HepG2 (cell line): Measurements from ENCODE around the gene PADI6. TPM values are rescaled to one million over a fixed set of nuclear protein-coding genes. Genes with fewer than 3 reads are reported as not detected.

Experiments
- ETV5 ChIP-seq: IDR thresholded peaks from 2 replicates; pipeline ENCODE4 v1.6.1; 2018; ENCODE audit warnings: missing biosample characterization, missing genetic modification reagents, inconsistent platforms, borderline replicate concordance
- FOXK2 ChIP-seq: fragments of 450-650 bp; IDR thresholded peaks from 2 replicates; pipeline ENCODE4 v1.6.1; 2016
- HDAC2 ChIP-seq: sonication (generic); formaldehyde crosslinking; IDR thresholded peaks from 2 replicates; pipeline ENCODE4 v1.4.0; 2020; ENCODE audit warnings: missing genetic modification reagents
- HNF4A ChIP-seq: sonication (generic); formaldehyde crosslinking; IDR thresholded peaks from 2 replicates; pipeline ENCODE4 v1.4.0; 2020; ENCODE audit warnings: missing genetic modification reagents
- MEIS1 ChIP-seq: sonication (generic); formaldehyde crosslinking; IDR thresholded peaks from 2 replicates; pipeline ENCODE4 v1.9.0; 2021; ENCODE audit warnings: mild to moderate bottlenecking, missing genetic modification reagents, moderate library complexity, borderline replicate concordance
- MTF1 ChIP-seq: sonication (generic); formaldehyde crosslinking; IDR thresholded peaks from 2 replicates; pipeline ENCODE4 v1.5.0; 2020; ENCODE audit warnings: missing genetic modification reagents
- RXRA ChIP-seq: sonication (generic); formaldehyde crosslinking; IDR thresholded peaks from 2 replicates; pipeline ENCODE4 v1.5.1; 2020; ENCODE audit warnings: missing genetic modification reagents
- SAP130 ChIP-seq: IDR thresholded peaks from 2 replicates; pipeline ENCODE4 v1.6.1; 2016; ENCODE audit warnings: low read depth
- SNAPC2 ChIP-seq: sonication (generic); formaldehyde crosslinking; IDR thresholded peaks from 2 replicates; pipeline ENCODE4 v1.8.1; 2022; ENCODE audit warnings: mild to moderate bottlenecking, missing genetic modification reagents
- SNRNP70 ChIP-seq: fragments of 200-400 bp; formaldehyde crosslinking; IDR thresholded peaks from 2 replicates; pipeline ENCODE4 v1.6.1; 2017; ENCODE audit warnings: mild to moderate bottlenecking, low read depth, low read length, moderate library complexity
- TBX2 ChIP-seq: sonication (generic); formaldehyde crosslinking; IDR thresholded peaks from 2 replicates; pipeline ENCODE4 v1.5.0; 2020; ENCODE audit warnings: missing genetic modification reagents, mild to moderate bottlenecking, borderline replicate concordance
- ZFP41 ChIP-seq: sonication (generic); formaldehyde crosslinking; IDR thresholded peaks from 2 replicates; pipeline ENCODE4 v1.4.0; 2020; ENCODE audit warnings: mild to moderate bottlenecking, missing genetic modification reagents, borderline replicate concordance
- ZFP90 ChIP-seq: sonication (generic); formaldehyde crosslinking; IDR thresholded peaks from 2 replicates; pipeline ENCODE4 v1.8.0; 2022; ENCODE audit warnings: missing genetic modification reagents, mild to moderate bottlenecking, inconsistent platforms, borderline replicate concordance
- ZNF160 ChIP-seq: sonication (generic); formaldehyde crosslinking; IDR thresholded peaks from 2 replicates; pipeline ENCODE4 v1.8.0; 2022; ENCODE audit warnings: mild to moderate bottlenecking, inconsistent platforms, missing genetic modification reagents
- ZNF17 ChIP-seq: sonication (generic); formaldehyde crosslinking; IDR thresholded peaks from 2 replicates; pipeline ENCODE4 v1.5.0; 2020; ENCODE audit warnings: mild to moderate bottlenecking, missing genetic modification reagents
- ZNF282 ChIP-seq: fragments of 450-650 bp; IDR thresholded peaks from 2 replicates; pipeline ENCODE4 v1.6.1; 2018; ENCODE audit not compliant: partially characterized antibody
- ZNF430 ChIP-seq: sonication (generic); formaldehyde crosslinking; IDR thresholded peaks from 2 replicates; pipeline ENCODE4 v1.9.0; 2021; ENCODE audit warnings: mild to moderate bottlenecking, missing genetic modification reagents
- ZNF589 ChIP-seq: sonication (generic); formaldehyde crosslinking; conservative IDR thresholded peaks from 2 replicates; pipeline ENCODE4 v1.8.0; 2022; ENCODE audit warnings: mild to moderate bottlenecking, moderate library complexity, missing genetic modification reagents
- ZNF766 ChIP-seq: sonication (generic); formaldehyde crosslinking; IDR thresholded peaks from 2 replicates; pipeline ENCODE4 v1.5.0; 2020; ENCODE audit warnings: missing genetic modification reagents, borderline replicate concordance
- ZNF773 ChIP-seq: sonication (generic); formaldehyde crosslinking; IDR thresholded peaks from 2 replicates; pipeline ENCODE4 v1.4.0; 2020; ENCODE audit warnings: missing genetic modification reagents, borderline replicate concordance
- ZNF839 ChIP-seq: sonication (generic); formaldehyde crosslinking; IDR thresholded peaks from 2 replicates; pipeline ENCODE4 v1.4.0; 2020; ENCODE audit warnings: missing genetic modification reagents, mild to moderate bottlenecking, borderline replicate concordance
- polyA plus RNA-seq, 8 experiments: library from polyadenylated mRNA; depleted of rRNA in 3 of 8; stranded (reverse) in 7 of 8; unstranded in 1 of 8; fragments of >200 nt; fragmentation: Illumina TruSeq in 4 of 8; extraction: Trizol in 4 of 8; gene quantifications; 2 replicates each; pipeline versions ENCODE4 v1.2.1 to v1.2.3, GENCODE V29; 2011 to 2016; ENCODE audit warnings: low read depth in 4 of 8, missing spikeins in 1 of 8, mixed read lengths in 1 of 8; ENCODE audit not compliant: insufficient read depth in 1 of 8
- total RNA-seq, 5 experiments: library from RNA; depleted of rRNA; stranded (reverse); fragments of >200 nt; fragmentation: Illumina TruSeq; extraction: Trizol; gene quantifications; 2 replicates each; pipeline ENCODE4 v1.2.3, GENCODE V29; 2016; ENCODE audit warnings: low read depth in 1 of 5
- TF ChIP-seq, protein P1 (sequence below): sonication (generic); formaldehyde crosslinking; IDR thresholded peaks from 2 replicates; pipeline ENCODE4 v1.5.0; 2020; ENCODE audit warnings: missing genetic modification reagents
- TF ChIP-seq, protein P2 (sequence below): sonication (generic); formaldehyde crosslinking; IDR thresholded peaks from 2 replicates; pipeline ENCODE4 v1.5.0; 2020; ENCODE audit warnings: mild to moderate bottlenecking, missing genetic modification reagents
- TF ChIP-seq, protein P3 (sequence below): sonication (generic); formaldehyde crosslinking; IDR thresholded peaks from 2 replicates; pipeline ENCODE4 v1.5.0; 2020; ENCODE audit warnings: mild to moderate bottlenecking, missing genetic modification reagents, borderline replicate concordance
- TF ChIP-seq, protein P4 (sequence below): sonication (generic); formaldehyde crosslinking; IDR thresholded peaks from 2 replicates; pipeline ENCODE4 v1.4.0; 2020; ENCODE audit warnings: mild to moderate bottlenecking, low read depth, missing genetic modification reagents

PADI6 gene
- total and polyA plus RNA-seq, 2 of the 13 experiments (the other 11 are each of a cell fraction or from before 2014, with no cell fraction given) = not detected

DNA sequence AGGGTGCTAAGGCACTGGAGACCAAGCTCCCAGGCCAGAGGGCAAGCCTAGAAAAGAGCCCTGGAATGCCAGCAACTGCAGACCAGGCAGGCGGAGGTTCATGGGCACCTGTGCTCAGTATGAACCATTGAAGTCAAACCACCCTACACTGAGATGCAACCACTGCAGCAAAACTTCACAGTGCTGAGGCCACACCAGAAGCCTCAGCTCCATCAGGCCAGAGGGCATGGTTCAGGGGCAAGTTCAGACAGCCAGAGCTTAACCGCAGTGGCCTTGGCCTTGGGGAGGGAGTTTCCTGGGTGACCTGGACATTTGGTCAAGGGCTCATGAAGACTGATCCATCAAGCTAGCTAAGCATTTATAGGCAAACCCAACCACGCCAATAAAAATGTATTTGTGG, 60.4 kb downstream of the PADI6 start (continued):
- TF ChIP-seq HNF4A (peak; percentile 69), ZNF430 (CRISPR knock-in tag) (no peak), ZNF766 (CRISPR knock-in tag) (no peak), SAP130 (CRISPR knock-in tag) (peak; percentile 38; the same call in 1 of the 2 replicates), ZNF839 (no peak), SNAPC2 (CRISPR knock-in tag) (no peak), ZNF773 (CRISPR knock-in tag) (no peak), MEIS1 (CRISPR knock-in tag) (no peak), ZNF17 (CRISPR knock-in tag) (no peak), FOXK2 (no peak), ZNF282 (no peak), ZFP90 (CRISPR knock-in tag) (no peak), RXRA (CRISPR knock-in tag) (peak; percentile 93), SNRNP70 (no peak), HDAC2 (CRISPR knock-in tag) (0 out of 2 replicates have a peak, but pooled peaks have one; percentile 16), ZNF160 (no peak), ETV5 (CRISPR knock-in tag) (0 out of 2 replicates have a peak, but pooled peaks have one; percentile 27), TBX2 (no peak), ZFP41 (no peak), ZNF589 (CRISPR knock-in tag) (no peak), MTF1 (no peak)
- TF ChIP-seq, protein P1, sequence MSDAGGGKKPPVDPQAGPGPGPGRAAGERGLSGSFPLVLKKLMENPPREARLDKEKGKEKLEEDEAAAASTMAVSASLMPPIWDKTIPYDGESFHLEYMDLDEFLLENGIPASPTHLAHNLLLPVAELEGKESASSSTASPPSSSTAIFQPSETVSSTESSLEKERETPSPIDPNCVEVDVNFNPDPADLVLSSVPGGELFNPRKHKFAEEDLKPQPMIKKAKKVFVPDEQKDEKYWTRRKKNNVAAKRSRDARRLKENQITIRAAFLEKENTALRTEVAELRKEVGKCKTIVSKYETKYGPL (CRISPR knock-in tag) = no peak
- TF ChIP-seq, protein P2, sequence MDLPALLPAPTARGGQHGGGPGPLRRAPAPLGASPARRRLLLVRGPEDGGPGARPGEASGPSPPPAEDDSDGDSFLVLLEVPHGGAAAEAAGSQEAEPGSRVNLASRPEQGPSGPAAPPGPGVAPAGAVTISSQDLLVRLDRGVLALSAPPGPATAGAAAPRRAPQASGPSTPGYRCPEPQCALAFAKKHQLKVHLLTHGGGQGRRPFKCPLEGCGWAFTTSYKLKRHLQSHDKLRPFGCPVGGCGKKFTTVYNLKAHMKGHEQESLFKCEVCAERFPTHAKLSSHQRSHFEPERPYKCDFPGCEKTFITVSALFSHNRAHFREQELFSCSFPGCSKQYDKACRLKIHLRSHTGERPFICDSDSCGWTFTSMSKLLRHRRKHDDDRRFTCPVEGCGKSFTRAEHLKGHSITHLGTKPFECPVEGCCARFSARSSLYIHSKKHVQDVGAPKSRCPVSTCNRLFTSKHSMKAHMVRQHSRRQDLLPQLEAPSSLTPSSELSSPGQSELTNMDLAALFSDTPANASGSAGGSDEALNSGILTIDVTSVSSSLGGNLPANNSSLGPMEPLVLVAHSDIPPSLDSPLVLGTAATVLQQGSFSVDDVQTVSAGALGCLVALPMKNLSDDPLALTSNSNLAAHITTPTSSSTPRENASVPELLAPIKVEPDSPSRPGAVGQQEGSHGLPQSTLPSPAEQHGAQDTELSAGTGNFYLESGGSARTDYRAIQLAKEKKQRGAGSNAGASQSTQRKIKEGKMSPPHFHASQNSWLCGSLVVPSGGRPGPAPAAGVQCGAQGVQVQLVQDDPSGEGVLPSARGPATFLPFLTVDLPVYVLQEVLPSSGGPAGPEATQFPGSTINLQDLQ (CRISPR knock-in tag) = no peak
- TF ChIP-seq, protein P3, sequence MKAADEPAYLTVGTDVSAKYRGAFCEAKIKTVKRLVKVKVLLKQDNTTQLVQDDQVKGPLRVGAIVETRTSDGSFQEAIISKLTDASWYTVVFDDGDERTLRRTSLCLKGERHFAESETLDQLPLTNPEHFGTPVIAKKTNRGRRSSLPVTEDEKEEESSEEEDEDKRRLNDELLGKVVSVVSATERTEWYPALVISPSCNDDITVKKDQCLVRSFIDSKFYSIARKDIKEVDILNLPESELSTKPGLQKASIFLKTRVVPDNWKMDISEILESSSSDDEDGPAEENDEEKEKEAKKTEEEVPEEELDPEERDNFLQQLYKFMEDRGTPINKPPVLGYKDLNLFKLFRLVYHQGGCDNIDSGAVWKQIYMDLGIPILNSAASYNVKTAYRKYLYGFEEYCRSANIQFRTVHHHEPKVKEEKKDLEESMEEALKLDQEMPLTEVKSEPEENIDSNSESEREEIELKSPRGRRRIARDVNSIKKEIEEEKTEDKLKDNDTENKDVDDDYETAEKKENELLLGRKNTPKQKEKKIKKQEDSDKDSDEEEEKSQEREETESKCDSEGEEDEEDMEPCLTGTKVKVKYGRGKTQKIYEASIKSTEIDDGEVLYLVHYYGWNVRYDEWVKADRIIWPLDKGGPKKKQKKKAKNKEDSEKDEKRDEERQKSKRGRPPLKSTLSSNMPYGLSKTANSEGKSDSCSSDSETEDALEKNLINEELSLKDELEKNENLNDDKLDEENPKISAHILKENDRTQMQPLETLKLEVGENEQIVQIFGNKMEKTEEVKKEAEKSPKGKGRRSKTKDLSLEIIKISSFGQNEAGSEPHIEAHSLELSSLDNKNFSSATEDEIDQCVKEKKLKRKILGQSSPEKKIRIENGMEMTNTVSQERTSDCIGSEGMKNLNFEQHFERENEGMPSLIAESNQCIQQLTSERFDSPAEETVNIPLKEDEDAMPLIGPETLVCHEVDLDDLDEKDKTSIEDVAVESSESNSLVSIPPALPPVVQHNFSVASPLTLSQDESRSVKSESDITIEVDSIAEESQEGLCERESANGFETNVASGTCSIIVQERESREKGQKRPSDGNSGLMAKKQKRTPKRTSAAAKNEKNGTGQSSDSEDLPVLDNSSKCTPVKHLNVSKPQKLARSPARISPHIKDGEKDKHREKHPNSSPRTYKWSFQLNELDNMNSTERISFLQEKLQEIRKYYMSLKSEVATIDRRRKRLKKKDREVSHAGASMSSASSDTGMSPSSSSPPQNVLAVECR (CRISPR knock-in tag) = no peak
- TF ChIP-seq, protein P4, sequence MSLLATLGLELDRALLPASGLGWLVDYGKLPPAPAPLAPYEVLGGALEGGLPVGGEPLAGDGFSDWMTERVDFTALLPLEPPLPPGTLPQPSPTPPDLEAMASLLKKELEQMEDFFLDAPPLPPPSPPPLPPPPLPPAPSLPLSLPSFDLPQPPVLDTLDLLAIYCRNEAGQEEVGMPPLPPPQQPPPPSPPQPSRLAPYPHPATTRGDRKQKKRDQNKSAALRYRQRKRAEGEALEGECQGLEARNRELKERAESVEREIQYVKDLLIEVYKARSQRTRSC (CRISPR knock-in tag) = no peak
